GM12878 (cell line): ENCODE data around the gene MPP1. TPM values are rescaled to one million over a fixed set of nuclear protein-coding genes. Genes with fewer than 3 reads are reported as not detected.

ENCODE experiments used
- ATAC-seq: fragments of 200-7000 bp; cut with Tn5 transposase; 3 replicates; pipeline ENCODE4 v1.9.1; 2020; ENCODE audit warnings: mild to moderate bottlenecking, moderate library complexity
- BruUV-seq: library from RNA; stranded (reverse); fragments of 400-500 nt; replicated peaks from 2 replicates; lab custom pipeline; 2021; lab: Mats Ljungman, UMichigan
- CTCF ChIA-PET: fragments of 300-600 bp; sonication (Branson Sonifier 250); formaldehyde crosslinking; extraction: SDS; loops from one replicate; lab custom pipeline; 2021; ENCODE audit warnings: inconsistent platforms; lab: Yijun Ruan, JAX
- POLR2A ChIA-PET: fragments of 350-600 bp; formaldehyde crosslinking; extraction: SDS; loops from one replicate; lab custom pipeline; 2021; ENCODE audit warnings: inconsistent platforms; lab: Charles Lee
- RAD21 ChIA-PET: fragments of 300-600 bp; sonication (Branson Sonifier 250); formaldehyde crosslinking; loops from one replicate; lab custom pipeline; 2023; ENCODE audit warnings: antibody characterized with exemption; ENCODE audit not compliant: unreplicated experiment; lab: Charles Lee
- SMC1A ChIA-PET: fragments of 300-600 bp; sonication (Branson Sonifier 250); formaldehyde crosslinking; loops from one replicate; lab custom pipeline; 2023; ENCODE audit not compliant: unreplicated experiment, uncharacterized antibody; lab: Charles Lee
- DNase-seq: peaks from one replicate; pipeline ENCODE4 v3.0.0-alpha.2; 2011; ENCODE audit warnings: low read depth, low spot score
- FAIRE-seq: peaks from 3 replicates; lab custom pipeline; 2011; peaks lifted over from hg19 to GRCh38; lab: Jason Lieb, UNC
- H2AFZ ChIP-seq: 2 replicates; pipeline ENCODE4 v1.6.0; 2011; ENCODE audit warnings: low read depth, low read length, control low read depth; ENCODE audit not compliant: control insufficient read depth
- H3K27ac ChIP-seq: 2 replicates; pipeline ENCODE4 v1.5.1; 2011; ENCODE audit warnings: control low read depth; ENCODE audit not compliant: control insufficient read depth, insufficient read depth
- H3K27me3 ChIP-seq, 2 experiments: replicated peaks in 1 of 2; 2 replicates each; pipeline versions ENCODE4 v1.6.0 to v1.6.1; 2011; ENCODE audit warnings: low read length in 1 of 2; ENCODE audit not compliant: control insufficient read depth in 2 of 2, insufficient read depth in 2 of 2
- H3K36me3 ChIP-seq, 2 experiments: 2 replicates each; pipeline ENCODE4 v1.5.1; 2011; ENCODE audit warnings: low read length in 1 of 2; ENCODE audit not compliant: control insufficient read depth in 2 of 2, insufficient read depth in 2 of 2
- H3K4me1 ChIP-seq: 2 replicates; pipeline ENCODE4 v1.6.1; 2011; ENCODE audit warnings: mild to moderate bottlenecking, low read length, moderate library complexity, mixed read lengths; ENCODE audit not compliant: control insufficient read depth, insufficient read depth
- H3K4me2 ChIP-seq: 2 replicates; pipeline ENCODE4 v1.6.0; 2011; ENCODE audit warnings: control low read depth; ENCODE audit not compliant: control insufficient read depth, insufficient read depth
- H3K4me3 ChIP-seq: fragments of 200-600 bp; sonication (generic); 2 replicates; pipeline ENCODE4 v1.5.1; 2016
- H3K79me2 ChIP-seq: 2 replicates; pipeline ENCODE4 v1.6.0; 2011; ENCODE audit warnings: low read length; ENCODE audit not compliant: control insufficient read depth, insufficient read depth
- H3K9ac ChIP-seq: 2 replicates; pipeline ENCODE4 v1.8.0; 2011; ENCODE audit warnings: low read length, control low read depth, mixed read lengths; ENCODE audit not compliant: control insufficient read depth, insufficient read depth
- H3K9me3 ChIP-seq: replicated peaks from 3 replicates; pipeline ENCODE4 v1.5.1; 2011; ENCODE audit warnings: mild to moderate bottlenecking, low read length; ENCODE audit not compliant: control insufficient read depth, insufficient read depth
- H4K20me1 ChIP-seq: 2 replicates; pipeline ENCODE4 v1.6.0; 2011; ENCODE audit not compliant: control insufficient read depth, insufficient read depth
- BACH1 ChIP-seq: fragments of 450-650 bp; IDR thresholded peaks from 2 replicates; pipeline ENCODE4 v1.6.1; 2017; ENCODE audit warnings: mild to moderate bottlenecking, borderline replicate concordance
- CBFB ChIP-seq: IDR thresholded peaks from 2 replicates; pipeline ENCODE4 v1.6.1; 2016; ENCODE audit warnings: antibody characterized with exemption, low read depth
- EP300 ChIP-seq, 2 experiments: fragments of 150-350 bp in 1 of 2; IDR thresholded peaks; 2 replicates each; pipeline ENCODE4 v1.6.1; 2011 to 2012; ENCODE audit warnings: low read depth in 2 of 2, low read length in 2 of 2, borderline replicate concordance in 1 of 2, improper control_type of control experiment in 1 of 2, inconsistent platforms in 1 of 2; ENCODE audit not compliant: control insufficient read depth in 1 of 2
- HDAC6 ChIP-seq: fragments of 200-600 bp; sonication (generic); IDR thresholded peaks from one replicate; pipeline ENCODE4 v1.8.0; 2017; ENCODE audit warnings: antibody characterized with exemption; ENCODE audit not compliant: unreplicated experiment
- JUNB ChIP-seq: IDR thresholded peaks from 2 replicates; pipeline ENCODE4 v1.6.1; 2016; ENCODE audit warnings: antibody characterized with exemption, mild to moderate bottlenecking
- RAD51 ChIP-seq: fragments of 450-650 bp; IDR thresholded peaks from 2 replicates; pipeline ENCODE4 v1.6.1; 2016; ENCODE audit warnings: moderate library complexity, mild to moderate bottlenecking, inconsistent platforms
- SMAD1 ChIP-seq: fragments of 450-650 bp; IDR thresholded peaks from 2 replicates; pipeline ENCODE4 v1.6.1; 2018; ENCODE audit warnings: mild to moderate bottlenecking, low read depth; ENCODE audit not compliant: partially characterized antibody
- SMAD5 ChIP-seq: IDR thresholded peaks from 2 replicates; pipeline ENCODE4 v1.6.1; 2016; ENCODE audit warnings: antibody characterized with exemption, low read depth
- SUPT20H ChIP-seq: IDR thresholded peaks from 2 replicates; pipeline ENCODE4 v1.6.1; 2011; ENCODE audit warnings: low read depth, mild to moderate bottlenecking, low read length, moderate library complexity, borderline replicate concordance; ENCODE audit not compliant: control insufficient read depth
- WGBS: methylation state at CpG from one replicate; pipeline ENCODE4 v1.1.6; 2016; ENCODE audit warnings: low lambda C conversion rate; ENCODE audit not compliant: insufficient replicate concordance, insufficient coverage; ENCODE audit errors: missing lambda C conversion rate; 5-methylcytosine and 5-hydroxymethylcytosine counted together
- in situ Hi-C: fragments of 300-500 bp; cut with MboI; formaldehyde crosslinking; loops from 9 replicates; pipeline ENCODE4 v1.14.3; 2018; ENCODE audit warnings: mixed read lengths
- intact Hi-C: fragments of 100-400 bp; cut with micrococcal nuclease; formaldehyde crosslinking; loops from one replicate; pipeline ENCODE4 v1.14.2; 2022; ENCODE audit not compliant: unreplicated experiment
- polyA plus RNA-seq, 11 experiments: library from polyadenylated mRNA; depleted of rRNA in 4 of 11; unstranded in 6 of 11; stranded (reverse) in 5 of 11; fragments of >200 nt; fragmentation: Nextera tagmentation in 4 of 11; fragmentation: Illumina TruSeq in 1 of 11; extraction: Ambion mirVana in 4 of 11; extraction: Trizol in 1 of 11; gene quantifications; 1 replicate in 1 of 11; 2 replicates in 10 of 11; pipeline versions ENCODE4 v1.2.1 to v1.2.3, GENCODE V29; 2011 to 2016; ENCODE audit warnings: inconsistent platforms in 2 of 11, missing spikeins in 2 of 11, low read depth in 1 of 11
- total RNA-seq, 4 experiments: library from RNA; depleted of rRNA in 3 of 4; stranded (reverse); fragments of >200 nt in 3 of 4; fragmentation: Illumina TruSeq in 1 of 4; extraction: Trizol in 1 of 4; gene quantifications; 2 replicates each; pipeline versions ENCODE4 v1.2.1 to v1.2.3, GENCODE V29; 2013 to 2021

MPP1 gene
- total and polyA plus RNA-seq, 10 of the 15 experiments (the other 5 are each of a cell fraction or from before 2014, with no cell fraction given), result 1.9 to 20.1 (median 14.8) TPM

- in situ Hi-C loops, result loop anchor here (25.0 kb wide), 1 partner anchor 150 kb away; the partner anchor contains the start of gene CTAG1A
- H3K27ac ChIP-seq, result no peak overlapping the region
- no peaks in the 10 kb centered on the region for H3K9me3 ChIP-seq
- H3K9ac ChIP-seq, result no peak overlapping the region
- FAIRE-seq (no peak), DNase-seq (no peak), ATAC-seq (no peak)
- ChIA-PET RAD21 (no interaction called here), SMC1A (no interaction called here), CTCF (no interaction called here)
- no peaks in the 10 kb centered on the region for H4K20me1 ChIP-seq
- no TSS peak for BruUV-seq
- no peak overlapping the region for H3K4me2 ChIP-seq
- peaks cover 8% of the 10 kb centered on the region for H3K4me1 ChIP-seq
- H3K4me3 ChIP-seq, result no peak overlapping the region
- no peaks in the 10 kb centered on the region for H3K79me2 ChIP-seq
- TF ChIP-seq EP300 (IDR thresholded peaks at IDR 0.05; ENCODE audit: borderline replicate concordance in 1 of 2, control insufficient read depth in 1 of 2, low read depth in 2 of 2, low read length in 2 of 2) (no peak), SMAD5 (no peak), HDAC6 (no peak), SUPT20H (no peak), CBFB (no peak), JUNB (no peak), RAD51 (no peak), SMAD1 (no peak), BACH1 (no peak)
- TF ChIP-seq, all 136 proteins: peak for 0
- Histone ChIP-seq H2AFZ (no peak overlapping the region), H3K27me3 (no peaks in the 10 kb centered on the region), H3K36me3 (no peaks in the 10 kb centered on the region)
- WGBS, result 54% methylated on average over 5 of the region's 5 CpGs
- intact Hi-C loops, result no loop called here
- POLR2A ChIA-PET, result no interaction called here
Measured at GRCh38 chrX:154737136-154737535, 68.1 kb downstream of the MPP1 start.
